K562 (cell line): ENCODE measurements around the gene ACO2. TPM values are rescaled to one million over a fixed set of nuclear protein-coding genes. Genes with fewer than 3 reads are reported as not detected.

ENCODE experiments used
- ESRRA ChIP-seq: fragments of 450-650 bp; IDR thresholded peaks from 2 replicates; pipeline ENCODE4 v1.6.1; 2014; ENCODE audit warnings: low read depth, mild to moderate bottlenecking, moderate library complexity, borderline replicate concordance
- HDAC1 ChIP-seq, 2 experiments: fragments of 450-650 bp; IDR thresholded peaks; 2 replicates each; pipeline ENCODE4 v1.6.1; 2016 to 2017; ENCODE audit warnings: inconsistent platforms in 1 of 2, mild to moderate bottlenecking in 1 of 2, moderate library complexity in 1 of 2
- MTA1 ChIP-seq: fragments of 450-650 bp; IDR thresholded peaks from 2 replicates; pipeline ENCODE4 v1.6.1; 2017; ENCODE audit warnings: borderline replicate concordance
- MXI1 ChIP-seq: IDR thresholded peaks from 2 replicates; pipeline ENCODE4 v1.6.1; 2011; ENCODE audit warnings: low read depth, mild to moderate bottlenecking, improper control_type of control experiment, low read length
- NCOA6 ChIP-seq: fragments of 450-650 bp; IDR thresholded peaks from 2 replicates; pipeline ENCODE4 v1.6.1; 2017; ENCODE audit warnings: mild to moderate bottlenecking
- NCOR1 ChIP-seq: fragments of 450-650 bp; IDR thresholded peaks from 2 replicates; pipeline ENCODE4 v1.6.1; 2016; ENCODE audit warnings: mild to moderate bottlenecking, moderate library complexity
- TOE1 ChIP-seq, 2 experiments: fragments of 450-650 bp in 1 of 2; sonication (generic) in 1 of 2; formaldehyde crosslinking in 1 of 2; IDR thresholded peaks; 2 replicates each; pipeline versions ENCODE4 v1.7.1 to v1.8.0; 2016 to 2022; ENCODE audit warnings: borderline replicate concordance in 2 of 2, mild to moderate bottlenecking in 2 of 2, antibody characterized with exemption in 1 of 2, inconsistent platforms in 1 of 2, low read depth in 1 of 2, missing genetic modification reagents in 1 of 2, moderate library complexity in 1 of 2
- ZNF311 ChIP-seq: fragments of 250-450 bp; sonication (Bioruptor Pico); IDR thresholded peaks from 2 replicates; pipeline ENCODE4 v1.4.0; 2020; ENCODE audit warnings: mild to moderate bottlenecking, moderate library complexity
- ZNF561 ChIP-seq: fragments of 450-650 bp; formaldehyde crosslinking; conservative IDR thresholded peaks from 2 replicates; pipeline ENCODE4 v1.4.0; 2020; ENCODE audit warnings: mild to moderate bottlenecking, moderate library complexity
- ZNF830 ChIP-seq: fragments of 250-450 bp; sonication (Bioruptor Pico); IDR thresholded peaks from 2 replicates; pipeline ENCODE4 v1.5.0; 2021; ENCODE audit warnings: mild to moderate bottlenecking
- polyA plus RNA-seq, 8 experiments: library from polyadenylated mRNA; depleted of rRNA in 4 of 8; stranded (reverse) in 5 of 8; unstranded in 3 of 8; fragments of >200 nt; fragmentation: Nextera tagmentation in 2 of 8; fragmentation: Illumina TruSeq in 1 of 8; extraction: Ambion mirVana in 2 of 8; extraction: Trizol in 1 of 8; gene quantifications; 2 replicates each; pipeline versions ENCODE4 v1.2.1 to v1.2.3, GENCODE V29; 2011 to 2014; ENCODE audit warnings: inconsistent platforms in 1 of 8, missing spikeins in 1 of 8
- total RNA-seq, 7 experiments: library from RNA; depleted of rRNA in 6 of 7; stranded (reverse); fragments of >200 nt in 6 of 7; fragmentation: Illumina TruSeq in 2 of 7; extraction: Trizol in 2 of 7; gene quantifications; 2 replicates each; pipeline versions ENCODE4 v1.2.1 to v1.2.3, GENCODE V29; 2011 to 2021; ENCODE audit warnings: low replicate concordance in 1 of 7
- TF ChIP-seq, protein P1 (sequence below): sonication (generic); formaldehyde crosslinking; IDR thresholded peaks from 2 replicates; pipeline ENCODE4 v1.8.1; 2023; ENCODE audit warnings: mild to moderate bottlenecking, missing genetic modification reagents
- TF ChIP-seq, protein P2 (sequence below): fragments of 250-450 bp; sonication (Bioruptor Pico); IDR thresholded peaks from 2 replicates; pipeline ENCODE4 v1.5.0; 2022; ENCODE audit warnings: mild to moderate bottlenecking
- TF ChIP-seq, protein P3 (sequence below): fragments of 250-450 bp; sonication (Bioruptor Pico); IDR thresholded peaks from 2 replicates; pipeline ENCODE4 v1.8.0; 2022; ENCODE audit warnings: inconsistent platforms
- TF ChIP-seq, protein P4 (sequence below): fragments of 250-450 bp; sonication (Bioruptor Pico); IDR thresholded peaks from 2 replicates; pipeline ENCODE4 v1.5.0; 2021
- TF ChIP-seq, protein P5 (sequence below): fragments of 450-650 bp; formaldehyde crosslinking; IDR thresholded peaks from 2 replicates; pipeline ENCODE4 v1.4.0; 2022; ENCODE audit warnings: mild to moderate bottlenecking, moderate library complexity
- TF ChIP-seq, protein P6 (sequence below): sonication (generic); formaldehyde crosslinking; IDR thresholded peaks from 2 replicates; pipeline ENCODE4 v1.8.0; 2022; ENCODE audit warnings: mild to moderate bottlenecking, missing genetic modification reagents, borderline replicate concordance

ACO2 gene
- total and polyA plus RNA-seq, 9 of the 15 experiments (the other 6 are each of a cell fraction or from before 2014, with no cell fraction given) = 16.2 to 119 (median 43.2) TPM

DNA sequence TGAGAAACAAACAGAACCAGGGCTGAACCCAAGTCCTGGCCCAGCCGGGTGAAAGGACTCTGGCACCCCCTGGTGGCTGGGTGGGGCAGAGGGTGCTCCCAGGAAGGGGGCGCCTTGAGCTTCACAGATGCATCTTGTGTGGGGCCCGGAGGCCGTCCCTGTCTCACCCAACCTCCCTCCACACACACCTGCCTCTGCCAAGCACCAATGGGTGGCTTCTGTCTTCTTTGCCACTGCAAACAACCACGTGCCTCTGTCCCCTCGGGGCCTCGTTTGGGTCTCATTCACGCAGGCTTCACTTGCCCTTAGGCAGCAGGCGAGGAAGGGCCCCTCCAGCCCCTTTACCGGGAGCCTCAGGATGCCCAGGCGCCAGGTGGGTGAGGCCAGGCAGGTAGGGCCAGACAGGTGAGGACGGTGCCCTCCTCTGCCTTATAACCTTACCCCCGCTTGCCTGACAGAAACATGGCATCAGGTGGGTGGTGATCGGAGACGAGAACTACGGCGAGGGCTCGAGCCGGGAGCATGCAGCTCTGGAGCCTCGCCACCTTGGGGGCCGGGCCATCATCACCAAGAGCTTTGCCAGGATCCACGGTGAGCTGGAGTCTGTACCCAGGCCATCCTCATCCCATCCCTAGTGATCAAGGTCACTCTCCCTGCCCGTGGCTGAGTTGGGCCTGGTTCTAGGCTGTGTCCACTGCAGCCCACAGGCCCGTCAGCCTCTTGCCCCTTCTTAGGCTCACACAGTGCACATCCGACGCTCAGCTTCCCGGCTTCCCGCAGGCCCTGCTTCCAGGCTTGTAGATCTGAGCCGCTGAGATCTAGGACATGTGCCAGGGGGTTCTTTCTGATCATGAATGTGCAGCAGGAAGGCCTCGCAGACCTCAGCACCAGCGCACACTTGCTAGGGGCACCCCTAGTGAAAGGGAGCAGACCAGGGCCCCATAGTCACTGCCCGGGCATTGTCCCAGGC, 58.2 kb downstream of the ACO2 start (continued):
- no peak for TF ChIP-seq ZNF561 (CRISPR knock-in tag)
- TF ChIP-seq HDAC1 (IDR thresholded peaks at IDR 0.05) = no peak
- TF ChIP-seq MTA1 = no peak
- no peak for TF ChIP-seq ZNF830 (CRISPR knock-in tag)
- TF ChIP-seq, protein P1, sequence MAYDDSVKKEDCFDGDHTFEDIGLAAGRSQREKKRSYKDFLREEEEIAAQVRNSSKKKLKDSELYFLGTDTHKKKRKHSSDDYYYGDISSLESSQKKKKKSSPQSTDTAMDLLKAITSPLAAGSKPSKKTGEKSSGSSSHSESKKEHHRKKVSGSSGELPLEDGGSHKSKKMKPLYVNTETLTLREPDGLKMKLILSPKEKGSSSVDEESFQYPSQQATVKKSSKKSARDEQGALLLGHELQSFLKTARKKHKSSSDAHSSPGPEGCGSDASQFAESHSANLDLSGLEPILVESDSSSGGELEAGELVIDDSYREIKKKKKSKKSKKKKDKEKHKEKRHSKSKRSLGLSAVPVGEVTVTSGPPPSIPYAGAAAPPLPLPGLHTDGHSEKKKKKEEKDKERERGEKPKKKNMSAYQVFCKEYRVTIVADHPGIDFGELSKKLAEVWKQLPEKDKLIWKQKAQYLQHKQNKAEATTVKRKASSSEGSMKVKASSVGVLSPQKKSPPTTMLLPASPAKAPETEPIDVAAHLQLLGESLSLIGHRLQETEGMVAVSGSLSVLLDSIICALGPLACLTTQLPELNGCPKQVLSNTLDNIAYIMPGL (CRISPR knock-in tag) = no peak
- no peak for TF ChIP-seq TOE1 (IDR thresholded peaks at IDR 0.05; ENCODE audit: borderline replicate concordance)
- no peak for TF ChIP-seq TOE1 (CRISPR knock-in tag; IDR thresholded peaks at IDR 0.05; ENCODE audit: borderline replicate concordance, low read depth)
- no peak for TF ChIP-seq ESRRA
- TF ChIP-seq ZNF311 = no peak
- TF ChIP-seq, protein P2, sequence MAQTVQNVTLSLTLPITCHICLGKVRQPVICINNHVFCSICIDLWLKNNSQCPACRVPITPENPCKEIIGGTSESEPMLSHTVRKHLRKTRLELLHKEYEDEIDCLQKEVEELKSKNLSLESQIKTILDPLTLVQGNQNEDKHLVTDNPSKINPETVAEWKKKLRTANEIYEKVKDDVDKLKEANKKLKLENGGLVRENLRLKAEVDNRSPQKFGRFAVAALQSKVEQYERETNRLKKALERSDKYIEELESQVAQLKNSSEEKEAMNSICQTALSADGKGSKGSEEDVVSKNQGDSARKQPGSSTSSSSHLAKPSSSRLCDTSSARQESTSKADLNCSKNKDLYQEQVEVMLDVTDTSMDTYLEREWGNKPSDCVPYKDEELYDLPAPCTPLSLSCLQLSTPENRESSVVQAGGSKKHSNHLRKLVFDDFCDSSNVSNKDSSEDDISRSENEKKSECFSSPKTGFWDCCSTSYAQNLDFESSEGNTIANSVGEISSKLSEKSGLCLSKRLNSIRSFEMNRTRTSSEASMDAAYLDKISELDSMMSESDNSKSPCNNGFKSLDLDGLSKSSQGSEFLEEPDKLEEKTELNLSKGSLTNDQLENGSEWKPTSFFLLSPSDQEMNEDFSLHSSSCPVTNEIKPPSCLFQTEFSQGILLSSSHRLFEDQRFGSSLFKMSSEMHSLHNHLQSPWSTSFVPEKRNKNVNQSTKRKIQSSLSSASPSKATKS (CRISPR knock-in tag) = no peak
- TF ChIP-seq, protein P3, sequence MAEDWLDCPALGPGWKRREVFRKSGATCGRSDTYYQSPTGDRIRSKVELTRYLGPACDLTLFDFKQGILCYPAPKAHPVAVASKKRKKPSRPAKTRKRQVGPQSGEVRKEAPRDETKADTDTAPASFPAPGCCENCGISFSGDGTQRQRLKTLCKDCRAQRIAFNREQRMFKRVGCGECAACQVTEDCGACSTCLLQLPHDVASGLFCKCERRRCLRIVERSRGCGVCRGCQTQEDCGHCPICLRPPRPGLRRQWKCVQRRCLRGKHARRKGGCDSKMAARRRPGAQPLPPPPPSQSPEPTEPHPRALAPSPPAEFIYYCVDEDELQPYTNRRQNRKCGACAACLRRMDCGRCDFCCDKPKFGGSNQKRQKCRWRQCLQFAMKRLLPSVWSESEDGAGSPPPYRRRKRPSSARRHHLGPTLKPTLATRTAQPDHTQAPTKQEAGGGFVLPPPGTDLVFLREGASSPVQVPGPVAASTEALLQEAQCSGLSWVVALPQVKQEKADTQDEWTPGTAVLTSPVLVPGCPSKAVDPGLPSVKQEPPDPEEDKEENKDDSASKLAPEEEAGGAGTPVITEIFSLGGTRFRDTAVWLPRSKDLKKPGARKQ (CRISPR knock-in tag) = no peak
- TF ChIP-seq, protein P4, sequence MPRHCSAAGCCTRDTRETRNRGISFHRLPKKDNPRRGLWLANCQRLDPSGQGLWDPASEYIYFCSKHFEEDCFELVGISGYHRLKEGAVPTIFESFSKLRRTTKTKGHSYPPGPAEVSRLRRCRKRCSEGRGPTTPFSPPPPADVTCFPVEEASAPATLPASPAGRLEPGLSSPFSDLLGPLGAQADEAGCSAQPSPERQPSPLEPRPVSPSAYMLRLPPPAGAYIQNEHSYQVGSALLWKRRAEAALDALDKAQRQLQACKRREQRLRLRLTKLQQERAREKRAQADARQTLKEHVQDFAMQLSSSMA (CRISPR knock-in tag) = no peak
- TF ChIP-seq NCOA6 = no peak
- no peak for TF ChIP-seq MXI1
- TF ChIP-seq, protein P5, sequence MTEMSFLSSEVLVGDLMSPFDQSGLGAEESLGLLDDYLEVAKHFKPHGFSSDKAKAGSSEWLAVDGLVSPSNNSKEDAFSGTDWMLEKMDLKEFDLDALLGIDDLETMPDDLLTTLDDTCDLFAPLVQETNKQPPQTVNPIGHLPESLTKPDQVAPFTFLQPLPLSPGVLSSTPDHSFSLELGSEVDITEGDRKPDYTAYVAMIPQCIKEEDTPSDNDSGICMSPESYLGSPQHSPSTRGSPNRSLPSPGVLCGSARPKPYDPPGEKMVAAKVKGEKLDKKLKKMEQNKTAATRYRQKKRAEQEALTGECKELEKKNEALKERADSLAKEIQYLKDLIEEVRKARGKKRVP (CRISPR knock-in tag) = no peak
- no peak for TF ChIP-seq NCOR1
- TF ChIP-seq, protein P6, sequence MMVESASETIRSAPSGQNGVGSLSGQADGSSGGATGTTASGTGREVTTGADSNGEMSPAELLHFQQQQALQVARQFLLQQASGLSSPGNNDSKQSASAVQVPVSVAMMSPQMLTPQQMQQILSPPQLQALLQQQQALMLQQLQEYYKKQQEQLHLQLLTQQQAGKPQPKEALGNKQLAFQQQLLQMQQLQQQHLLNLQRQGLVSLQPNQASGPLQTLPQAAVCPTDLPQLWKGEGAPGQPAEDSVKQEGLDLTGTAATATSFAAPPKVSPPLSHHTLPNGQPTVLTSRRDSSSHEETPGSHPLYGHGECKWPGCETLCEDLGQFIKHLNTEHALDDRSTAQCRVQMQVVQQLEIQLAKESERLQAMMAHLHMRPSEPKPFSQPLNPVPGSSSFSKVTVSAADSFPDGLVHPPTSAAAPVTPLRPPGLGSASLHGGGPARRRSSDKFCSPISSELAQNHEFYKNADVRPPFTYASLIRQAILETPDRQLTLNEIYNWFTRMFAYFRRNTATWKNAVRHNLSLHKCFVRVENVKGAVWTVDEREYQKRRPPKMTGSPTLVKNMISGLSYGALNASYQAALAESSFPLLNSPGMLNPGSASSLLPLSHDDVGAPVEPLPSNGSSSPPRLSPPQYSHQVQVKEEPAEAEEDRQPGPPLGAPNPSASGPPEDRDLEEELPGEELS (CRISPR knock-in tag) = no peak
